ENCODE data around the gene TMEFF1. TPM values are rescaled to one million over a fixed set of nuclear protein-coding genes. Genes with fewer than 3 reads are reported as not detected.

The TMEFF1 gene
- total RNA-seq, 1 experiment from 2014 or later, result 3.3 TPM

DNA sequence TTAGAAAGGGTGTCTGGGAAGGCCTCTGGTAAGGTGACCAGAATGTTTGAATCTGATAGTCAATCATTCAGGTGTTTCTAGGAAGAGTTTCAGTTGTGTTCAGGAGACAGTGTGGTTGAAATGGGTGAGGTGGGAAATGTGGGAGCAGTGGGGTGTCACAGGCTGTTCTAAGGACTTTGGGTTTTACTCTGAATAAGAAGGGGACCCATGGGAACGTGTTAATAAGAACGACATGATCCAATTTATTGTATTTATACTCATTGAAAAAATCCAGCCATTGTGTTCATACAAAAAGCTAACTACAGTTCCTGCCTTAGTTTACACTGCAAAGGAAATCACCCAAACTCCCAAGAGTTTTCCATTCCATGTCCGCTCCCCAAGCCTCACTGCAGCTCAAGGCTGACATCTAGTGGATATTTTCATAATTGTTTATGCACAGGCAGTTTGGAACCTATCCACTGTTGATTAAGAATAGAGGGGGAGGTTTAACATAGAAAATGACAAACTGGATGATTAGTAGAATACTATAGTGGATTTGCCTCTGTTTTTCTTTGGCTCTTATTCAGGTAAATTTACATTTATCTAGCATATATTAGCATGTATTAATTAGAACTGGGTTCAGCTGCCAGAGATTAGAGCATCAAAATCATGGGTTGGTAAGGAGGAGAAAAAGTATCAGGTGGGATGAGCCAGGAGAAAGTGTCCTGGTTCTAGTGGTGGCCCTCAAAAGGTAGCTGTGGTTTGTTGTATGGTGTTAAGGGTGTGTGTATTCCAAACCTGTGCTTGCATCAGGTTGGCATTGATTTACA, 122.6 kb downstream of the TMEFF1 start:
- H3K36me3 ChIP-seq (ENCODE audit: control insufficient read depth in 1 of 2, insufficient read depth in 2 of 2, low read length in 2 of 2), result no peaks in the 10 kb centered on the region
- no peaks in the 10 kb centered on the region for H4K20me1 ChIP-seq (ENCODE audit: insufficient read depth)
- no TSS peak for BruUV-seq (replicated peaks)
- RAD21 ChIA-PET (ENCODE audit: low non-redundant PET in 1 of 2, low total read pairs in 2 of 2, uncharacterized antibody in 2 of 2, unreplicated experiment in 2 of 2), result no interaction called here
- H3K27ac ChIP-seq (ENCODE audit: low read depth, low read length), result no peak overlapping the region
- DNase-seq (ENCODE audit: low read depth, low spot score), result peak; percentile 44
- no peak overlapping the region for H3K9ac ChIP-seq (ENCODE audit: low read length)
- H3K9me3 ChIP-seq (ENCODE audit: control insufficient read depth in 1 of 2, insufficient read depth in 1 of 2, low read depth in 1 of 2, low read length in 2 of 2), result no peaks in the 10 kb centered on the region
- H3K79me2 ChIP-seq (ENCODE audit: insufficient read depth, low read length), result no peaks in the 10 kb centered on the region
- no peak overlapping the region for H3K4me3 ChIP-seq (replicated peaks in 1 of 2; ENCODE audit: low read depth in 1 of 2, low read length in 2 of 2)
- H3K27me3 ChIP-seq (ENCODE audit: insufficient read depth, low read length), result no peaks in the 10 kb centered on the region
- CTCF ChIA-PET, result interaction anchor here (0.6 to 2.0 kb wide), 3 partner anchors 11 to 270 kb away, joined by 3 to 9 read pairs (median 3); no protein-coding TSS in a partner anchor
- no peaks in the 10 kb centered on the region for H3K9me2 ChIP-seq (ENCODE audit: insufficient read depth)
- H3K4me2 ChIP-seq (ENCODE audit: low read length), result no peak overlapping the region
- H3K4me1 ChIP-seq (ENCODE audit: control insufficient read depth in 1 of 2, insufficient read depth in 2 of 2, low read length in 2 of 2), result peaks cover 12 to 22% of the 10 kb centered on the region in 2 experiments
- peak; percentile 43 for ATAC-seq
- no peak overlapping the region for H2AFZ ChIP-seq (ENCODE audit: low read depth, low read length, poor library complexity, severe bottlenecking)
- intact Hi-C loops (cut with micrococcal nuclease), result loop anchor here (1.0 to 5.0 kb wide), 10 partner anchors 91 to 1433 kb away; partner anchors contain the start of gene STX17
- no peak for TF ChIP-seq ZFX (IDR thresholded peaks at IDR 0.05)
- peak; percentile 98 for TF ChIP-seq RAD21 (IDR thresholded peaks at IDR 0.05; ENCODE audit: low read depth)
- TF ChIP-seq, protein P1, sequence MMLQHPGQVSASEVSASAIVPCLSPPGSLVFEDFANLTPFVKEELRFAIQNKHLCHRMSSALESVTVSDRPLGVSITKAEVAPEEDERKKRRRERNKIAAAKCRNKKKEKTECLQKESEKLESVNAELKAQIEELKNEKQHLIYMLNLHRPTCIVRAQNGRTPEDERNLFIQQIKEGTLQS (IDR thresholded peaks at IDR 0.05), result no peak
- no peak for TF ChIP-seq FOSL1 (IDR thresholded peaks at IDR 0.05; ENCODE audit: low read depth)
- peak; percentile 52 for TF ChIP-seq YY1 (IDR thresholded peaks at IDR 0.05; ENCODE audit: extremely low read depth, insufficient replicate concordance, low read depth, low read length)
- TF ChIP-seq CTCF (IDR thresholded peaks at IDR 0.05 in 2 of 3, conservative IDR thresholded peaks at IDR 0.05 in 1 of 3; ENCODE audit: borderline replicate concordance in 1 of 3, insufficient read depth in 1 of 3, low read depth in 2 of 3, low read length in 2 of 3), result peak; percentile 61 to 94 (median 84); a peak in 5 of 6 replicates
- TF ChIP-seq SIN3A (IDR thresholded peaks at IDR 0.05; ENCODE audit: low read depth), result no peak
- POLR2A ChIA-PET, result no interaction called here

Data from HCT116 (cell line).